IMR-90 (cell line): ENCODE results near the gene ASB4. TPM values are rescaled to one million over a fixed set of nuclear protein-coding genes. Genes with fewer than 3 reads are reported as not detected.

Experiments used
- ATAC-seq: fragments of 200-7000 bp; cut with Tn5 transposase; 2 replicates; pipeline ENCODE4 v1.9.1; 2020; ENCODE audit warnings: low read depth, mild to moderate bottlenecking, moderate library complexity
- BruUV-seq: library from RNA; stranded (reverse); fragments of 400-500 nt; replicated peaks from 2 replicates; lab custom pipeline; 2021; lab: Mats Ljungman, UMichigan
- CTCF ChIA-PET: fragments of 300-600 bp; formaldehyde crosslinking; extraction: SDS; loops from one replicate; lab custom pipeline; 2021; ENCODE audit warnings: antibody characterized with exemption; lab: Yijun Ruan, JAX
- POLR2A ChIA-PET: fragments of 300-600 bp; sonication (Branson Sonifier 250); formaldehyde crosslinking; loops from one replicate; lab custom pipeline; 2022; ENCODE audit warnings: antibody characterized with exemption; ENCODE audit not compliant: unreplicated experiment; lab: Charles Lee
- DNase-seq: peaks from one replicate; pipeline ENCODE4 v3.0.0; 2013
- H2AFZ ChIP-seq: replicated peaks from 2 replicates; pipeline ENCODE3; 2013; ENCODE audit warnings: low read length, mild to moderate bottlenecking; ENCODE audit not compliant: poor library complexity
- H2AK5ac ChIP-seq: 2 replicates; pipeline ENCODE4 v1.6.1; 2013; ENCODE audit warnings: low read depth, low read length, inconsistent platforms
- H2AK9ac ChIP-seq: replicated peaks from 2 replicates; pipeline ENCODE3; 2013; ENCODE audit warnings: mild to moderate bottlenecking, low read depth, low read length, moderate library complexity; ENCODE audit not compliant: poor library complexity
- H2BK120ac ChIP-seq: 2 replicates; pipeline ENCODE4 v1.6.1; 2013; ENCODE audit warnings: low read depth, low read length, inconsistent platforms
- H2BK15ac ChIP-seq: 3 replicates; pipeline ENCODE4 v1.6.1; 2013; ENCODE audit warnings: low read depth, low read length, inconsistent platforms
- H2BK20ac ChIP-seq: 2 replicates; pipeline ENCODE4 v1.6.1; 2013; ENCODE audit warnings: low read depth, mild to moderate bottlenecking, inconsistent platforms, low read length, moderate library complexity
- H2BK5ac ChIP-seq: 2 replicates; pipeline ENCODE4 v1.6.1; 2013; ENCODE audit warnings: mild to moderate bottlenecking, low read depth, low read length, inconsistent platforms; ENCODE audit not compliant: poor library complexity, severe bottlenecking
- H3K14ac ChIP-seq: replicated peaks from 2 replicates; pipeline ENCODE4 v1.6.1; 2013; ENCODE audit warnings: low read depth, low read length, inconsistent platforms
- H3K18ac ChIP-seq: 2 replicates; pipeline ENCODE4 v1.6.1; 2013; ENCODE audit warnings: low read depth, low read length, control low read depth
- H3K23ac ChIP-seq: 2 replicates; pipeline ENCODE4 v1.6.1; 2013; ENCODE audit warnings: low read depth, low read length, inconsistent platforms
- H3K27ac ChIP-seq: 2 replicates; pipeline ENCODE4 v1.5.1; 2013; ENCODE audit warnings: mild to moderate bottlenecking, control low read depth, low read length; ENCODE audit not compliant: insufficient read depth
- H3K27me3 ChIP-seq: 2 replicates; pipeline ENCODE4 v1.6.1; 2013; ENCODE audit warnings: low read length; ENCODE audit not compliant: control insufficient read depth, insufficient read depth
- H3K36me3 ChIP-seq: 2 replicates; pipeline ENCODE4 v1.6.1; 2013; ENCODE audit warnings: low read length, mixed read lengths; ENCODE audit not compliant: control insufficient read depth, insufficient read depth
- H3K4ac ChIP-seq: 2 replicates; pipeline ENCODE4 v1.6.1; 2013; ENCODE audit warnings: low read depth, low read length, inconsistent platforms
- H3K4me1 ChIP-seq: 2 replicates; pipeline ENCODE4 v1.6.1; 2013; ENCODE audit warnings: low read length, mixed read lengths; ENCODE audit not compliant: control insufficient read depth, insufficient read depth
- H3K4me2 ChIP-seq: 2 replicates; pipeline ENCODE4 v1.6.1; 2013; ENCODE audit warnings: low read depth, mild to moderate bottlenecking, control low read depth, low read length, moderate library complexity
- H3K4me3 ChIP-seq: 2 replicates; pipeline ENCODE4 v1.5.1; 2013; ENCODE audit warnings: low read depth, mild to moderate bottlenecking, control low read depth, low read length, moderate library complexity; ENCODE audit not compliant: insufficient read depth
- H3K56ac ChIP-seq: 2 replicates; pipeline ENCODE4 v1.6.1; 2013; ENCODE audit warnings: low read length, inconsistent platforms; ENCODE audit not compliant: insufficient read depth; ENCODE audit errors: extremely low read depth
- H3K79me1 ChIP-seq, 2 experiments: 2 replicates each; pipeline ENCODE4 v1.6.1; 2013; ENCODE audit warnings: low read length in 2 of 2, inconsistent platforms in 1 of 2, low read depth in 1 of 2
- H3K9ac ChIP-seq: 2 replicates; pipeline ENCODE4 v1.6.1; 2013; ENCODE audit warnings: low read depth, low read length, control low read depth
- H3K9me1 ChIP-seq: 2 replicates; pipeline ENCODE4 v1.6.1; 2013; ENCODE audit warnings: low read length, inconsistent platforms; ENCODE audit not compliant: insufficient read depth
- H3K9me3 ChIP-seq: 2 replicates; pipeline ENCODE4 v1.6.1; 2013; ENCODE audit warnings: low read length; ENCODE audit not compliant: control insufficient read depth, insufficient read depth
- H4K20me1 ChIP-seq: 2 replicates; pipeline ENCODE4 v1.6.1; 2013; ENCODE audit warnings: low read length, inconsistent platforms; ENCODE audit not compliant: insufficient read depth
- H4K5ac ChIP-seq: 2 replicates; pipeline ENCODE4 v1.6.1; 2013; ENCODE audit warnings: mild to moderate bottlenecking, low read depth, low read length, control low read depth
- H4K8ac ChIP-seq, 2 experiments: 2 replicates each; pipeline ENCODE4 v1.6.1; 2013; ENCODE audit warnings: low read depth in 2 of 2, low read length in 2 of 2, control low read depth in 1 of 2, inconsistent platforms in 1 of 2
- H4K91ac ChIP-seq: 2 replicates; pipeline ENCODE4 v1.6.1; 2013; ENCODE audit warnings: low read depth, low read length, inconsistent platforms; ENCODE audit not compliant: insufficient read depth
- CEBPB ChIP-seq: IDR thresholded peaks from 2 replicates; pipeline ENCODE4 v1.6.1; 2012; ENCODE audit warnings: low read depth, low read length, improper control_type of control experiment
- CHD1 ChIP-seq: IDR thresholded peaks from 2 replicates; pipeline ENCODE4 v1.6.1; 2012; ENCODE audit warnings: low read depth, low read length, improper control_type of control experiment
- CTCF ChIP-seq: conservative IDR thresholded peaks from 2 replicates; pipeline ENCODE4 v1.5.1; 2012; ENCODE audit warnings: mild to moderate bottlenecking, low read depth, low read length, improper control_type of control experiment
- FOS ChIP-seq: fragments of 150-350 bp; IDR thresholded peaks from 2 replicates; pipeline ENCODE4 v1.6.1; 2016; ENCODE audit warnings: low read depth, low read length
- MAFK ChIP-seq: IDR thresholded peaks from 2 replicates; pipeline ENCODE4 v1.6.1; 2012; ENCODE audit warnings: low read depth, low read length, improper control_type of control experiment
- MAZ ChIP-seq: IDR thresholded peaks from 2 replicates; pipeline ENCODE4 v1.6.1; 2012; ENCODE audit warnings: low read depth, mild to moderate bottlenecking, low read length, improper control_type of control experiment, moderate library complexity, borderline replicate concordance
- MXI1 ChIP-seq: IDR thresholded peaks from 2 replicates; pipeline ENCODE4 v1.6.1; 2012; ENCODE audit warnings: low read depth, mild to moderate bottlenecking, low read length, moderate library complexity, borderline replicate concordance
- NFE2L2 ChIP-seq: fragments of 150-350 bp; IDR thresholded peaks from 2 replicates; pipeline ENCODE4 v1.6.1; 2016; ENCODE audit warnings: low read depth, mild to moderate bottlenecking, low read length
- POLR2A ChIP-seq: IDR thresholded peaks from 2 replicates; pipeline ENCODE4 v1.6.1; 2012; ENCODE audit warnings: mild to moderate bottlenecking, low read depth, low read length
- RAD21 ChIP-seq: IDR thresholded peaks from 2 replicates; pipeline ENCODE4 v1.6.1; 2012; ENCODE audit warnings: low read length, improper control_type of control experiment
- RCOR1 ChIP-seq: IDR thresholded peaks from 2 replicates; pipeline ENCODE4 v1.6.1; 2012; ENCODE audit warnings: mild to moderate bottlenecking, low read length, improper control_type of control experiment; ENCODE audit not compliant: insufficient replicate concordance
- RFX5 ChIP-seq: IDR thresholded peaks from 2 replicates; pipeline ENCODE4 v1.8.0; 2012; ENCODE audit warnings: low read depth, mild to moderate bottlenecking, low read length, moderate library complexity
- WGBS, 2 experiments: methylation state at CpG; one replicate each; pipeline versions ENCODE4 v1.1.5 to v1.1.7; 2013; ENCODE audit warnings: missing lambda C conversion rate in 2 of 2; ENCODE audit not compliant: insufficient read length in 1 of 2; ENCODE audit errors: extremely low coverage in 2 of 2; 5-methylcytosine and 5-hydroxymethylcytosine counted together
- dilution Hi-C: fragments of 300-500 bp; cut with HindIII; formaldehyde crosslinking; loops from one replicate; pipeline ENCODE4 v1.14.3; 2018; ENCODE audit warnings: low sequenced_read_pairs; ENCODE audit not compliant: unreplicated experiment
- in situ Hi-C: fragments of 300-500 bp; cut with MboI; formaldehyde crosslinking; loops from 3 replicates; pipeline ENCODE4 v1.14.3; 2019; ENCODE audit warnings: low sequenced_read_pairs, inconsistent platforms, mixed read lengths
- intact Hi-C: fragments of 100-400 bp; cut with micrococcal nuclease; formaldehyde crosslinking; loops from 2 replicates; pipeline ENCODE4 v1.10.0; 2022
- polyA plus RNA-seq, 3 experiments: library from polyadenylated mRNA; depleted of rRNA; stranded (reverse); fragments of >200 nt; gene quantifications; 2 replicates each; pipeline ENCODE4 v1.2.3, GENCODE V29; 2012; ENCODE audit warnings: low replicate concordance in 1 of 3
- total RNA-seq: library from RNA; depleted of rRNA; stranded (reverse); fragments of >200 nt; gene quantifications from 2 replicates; pipeline ENCODE4 v1.2.3, GENCODE V29; 2012
- TF ChIP-seq, protein P1 (sequence below): fragments of 150-350 bp; IDR thresholded peaks from 2 replicates; pipeline ENCODE4 v1.6.1; 2016; ENCODE audit warnings: low read depth, mild to moderate bottlenecking, low read length, moderate library complexity, borderline replicate concordance

Gene ASB4
- total and polyA plus RNA-seq, 2 of the 4 experiments (the other 2 are of a cell fraction): not detected

GRCh38 chr7:95540366-95540765 is 54.6 kb downstream of the ASB4 start:
- ATAC-seq: no peak
- Histone ChIP-seq H3K4ac (no peak overlapping the region), H2BK120ac (no peak overlapping the region), H3K36me3 (no peaks in the 10 kb centered on the region), H4K5ac (no peak overlapping the region), H2BK5ac (no peak overlapping the region), H3K9me3 (no peaks in the 10 kb centered on the region), H3K4me3 (no peak overlapping the region), H3K9me1 (no peaks in the 10 kb centered on the region), H2BK20ac (no peak overlapping the region), H3K4me2 (no peak overlapping the region), H2AK9ac (no peak overlapping the region), H3K18ac (no peak overlapping the region), H3K14ac (no peak overlapping the region), H2BK15ac (no peak overlapping the region), H4K8ac (no peak overlapping the region), H3K27me3 (peaks cover 10% of the 10 kb centered on the region), H3K27ac (no peak overlapping the region), H3K4me1 (no peaks in the 10 kb centered on the region), H2AFZ (no peak overlapping the region), H4K20me1 (no peaks in the 10 kb centered on the region), H3K79me1 (no peaks in the 10 kb centered on the region), H2AK5ac (no peak overlapping the region), H3K56ac (no peak overlapping the region), H4K91ac (no peak overlapping the region), H3K23ac (no peak overlapping the region), H3K9ac (no peak overlapping the region)
- TF ChIP-seq POLR2A (no peak), CHD1 (no peak), CEBPB (no peak), CTCF (no peak), RAD21 (no peak), RCOR1 (no peak), NFE2L2 (no peak), MAZ (no peak), MAFK (no peak), FOS (no peak), RFX5 (no peak), MXI1 (no peak)
- TF ChIP-seq, protein P1, sequence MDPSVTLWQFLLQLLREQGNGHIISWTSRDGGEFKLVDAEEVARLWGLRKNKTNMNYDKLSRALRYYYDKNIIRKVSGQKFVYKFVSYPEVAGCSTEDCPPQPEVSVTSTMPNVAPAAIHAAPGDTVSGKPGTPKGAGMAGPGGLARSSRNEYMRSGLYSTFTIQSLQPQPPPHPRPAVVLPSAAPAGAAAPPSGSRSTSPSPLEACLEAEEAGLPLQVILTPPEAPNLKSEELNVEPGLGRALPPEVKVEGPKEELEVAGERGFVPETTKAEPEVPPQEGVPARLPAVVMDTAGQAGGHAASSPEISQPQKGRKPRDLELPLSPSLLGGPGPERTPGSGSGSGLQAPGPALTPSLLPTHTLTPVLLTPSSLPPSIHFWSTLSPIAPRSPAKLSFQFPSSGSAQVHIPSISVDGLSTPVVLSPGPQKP: no peak
- POLR2A ChIA-PET: no interaction called here
- intact Hi-C loops: no loop called here
- BruUV-seq: no TSS peak
- CTCF ChIA-PET: interaction anchor here (1.0 kb wide), 1 partner anchor 31 kb away, joined by 3 read pairs; no protein-coding TSS in a partner anchor
- DNase-seq: no peak
- dilution Hi-C loops: no loop called here
- WGBS, 2 experiments: no CpG with 5 or more reads among the region's 1 CpG
- in situ Hi-C loops: no loop called here
